Stimulated activated naive CD4-positive, alpha-beta T cell treated with Interleukin-2 at 50 U/mL for 16 hours (primary cell): ENCODE results near the gene SLC24A4.
"Not testable (repeated sequence)": the region's sequence is repeated elsewhere in the genome, so short reads cannot be mapped to it uniquely, and the experiment has no call there.

Source experiments
- DNase-seq: peaks from one replicate; lab custom pipeline; 2025; lab: John Stamatoyannopoulos, UW

SLC24A4 gene

DNA sequence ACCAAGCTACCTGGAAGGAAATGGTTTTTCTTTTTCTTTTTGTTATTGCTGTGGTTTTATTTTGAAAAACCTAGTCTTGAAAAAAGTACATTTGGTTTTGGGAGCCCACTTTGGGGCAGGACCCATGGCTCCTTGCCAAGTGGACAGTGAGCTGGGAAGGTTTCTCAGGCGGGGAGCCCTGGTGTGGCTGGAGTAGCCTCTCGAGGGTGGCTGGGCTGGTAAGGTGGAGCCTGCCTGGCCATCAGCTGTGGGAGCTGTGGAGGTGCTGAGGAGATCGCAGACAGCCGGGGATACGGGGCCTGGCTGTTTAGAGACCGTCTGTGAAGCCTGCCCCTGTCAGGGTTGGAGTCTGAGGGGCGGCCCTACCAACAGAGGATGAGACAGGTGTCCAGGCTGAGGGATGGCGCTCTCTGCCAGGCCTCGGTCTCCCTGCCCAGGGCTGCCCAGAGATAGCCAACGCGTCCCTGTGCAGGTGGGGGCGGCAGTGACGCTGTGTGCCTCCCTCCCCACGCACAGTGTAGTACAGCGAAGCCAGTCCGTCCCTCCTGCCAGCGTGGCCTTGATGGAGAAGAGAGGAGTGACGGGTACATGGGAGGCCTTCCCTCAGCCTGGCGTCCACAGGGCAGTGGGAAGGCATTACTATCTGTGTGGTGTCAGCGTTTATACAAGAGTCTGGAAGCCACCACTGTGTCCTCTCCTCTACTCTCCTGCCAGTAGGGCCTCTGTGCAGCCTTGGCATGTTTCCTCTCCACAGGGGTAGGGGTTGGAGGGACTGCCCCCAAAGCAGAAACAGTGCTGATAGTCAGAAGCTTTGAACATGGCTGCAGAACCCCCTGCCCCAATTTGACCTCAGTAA, 196.5 kb downstream of the SLC24A4 start:
- DNase-seq = no peak

DNA sequence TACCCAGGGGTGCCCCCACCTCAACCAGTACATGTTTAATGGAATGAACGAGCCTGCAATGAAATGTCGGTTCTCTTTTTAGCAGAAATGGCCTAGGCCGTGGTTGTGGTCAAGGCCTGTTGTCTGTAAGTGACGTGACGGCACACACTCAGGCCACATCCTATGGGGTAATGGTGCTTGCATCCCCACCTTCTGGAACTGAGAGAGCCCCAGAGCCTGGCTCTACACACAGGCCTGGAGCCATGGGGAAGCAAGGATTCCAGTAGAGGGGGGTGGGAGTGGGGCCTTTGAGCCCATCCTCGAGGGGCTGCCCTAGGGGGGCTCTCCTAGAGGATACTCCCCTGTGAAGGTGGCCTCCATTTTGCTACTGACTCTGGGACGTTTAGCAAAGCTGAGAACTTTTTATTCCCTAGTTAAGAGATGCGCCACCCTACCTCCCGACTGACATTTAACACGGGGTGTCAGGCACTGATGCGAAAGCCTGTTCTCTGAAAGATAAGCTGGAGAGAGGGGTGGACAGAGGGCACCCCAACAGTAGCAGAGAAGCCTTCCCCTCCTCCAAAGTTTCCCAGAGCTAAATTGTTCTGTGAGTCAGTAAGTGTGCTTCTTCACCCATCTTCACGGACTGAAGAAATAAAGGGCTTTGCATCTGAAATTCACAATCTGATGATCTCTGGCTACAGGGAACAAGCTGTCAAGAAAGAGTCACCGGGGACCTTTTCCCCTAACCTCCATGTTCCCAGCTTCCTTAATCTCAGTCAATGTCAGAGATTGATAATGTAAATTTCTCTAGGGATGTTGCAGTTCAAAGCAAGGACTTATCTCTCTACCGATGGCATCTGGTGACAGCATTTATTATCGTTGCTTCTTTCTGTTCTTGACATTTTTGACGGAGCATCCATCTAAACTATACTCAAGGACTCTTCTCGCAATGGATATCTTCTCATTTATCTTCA, 197.4 kb downstream of the SLC24A4 start:
- DNase-seq = no peak

DNA sequence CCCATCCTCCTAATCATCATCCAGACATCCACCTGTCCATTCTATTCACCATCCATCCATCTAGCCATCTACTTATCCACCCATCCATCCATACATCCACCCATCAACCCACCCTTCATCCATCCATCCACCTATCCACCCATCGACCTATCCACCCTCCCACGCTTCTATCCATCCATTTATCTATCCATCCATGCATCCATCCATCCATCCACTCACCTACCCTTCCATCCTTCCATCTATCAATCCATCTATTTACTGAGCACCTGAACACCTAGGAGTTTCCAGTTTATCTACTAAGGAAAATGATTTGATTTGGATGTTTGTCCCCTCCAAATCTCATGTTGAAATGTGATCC, 198.1 kb downstream of the SLC24A4 start:
- no peak for DNase-seq

DNA sequence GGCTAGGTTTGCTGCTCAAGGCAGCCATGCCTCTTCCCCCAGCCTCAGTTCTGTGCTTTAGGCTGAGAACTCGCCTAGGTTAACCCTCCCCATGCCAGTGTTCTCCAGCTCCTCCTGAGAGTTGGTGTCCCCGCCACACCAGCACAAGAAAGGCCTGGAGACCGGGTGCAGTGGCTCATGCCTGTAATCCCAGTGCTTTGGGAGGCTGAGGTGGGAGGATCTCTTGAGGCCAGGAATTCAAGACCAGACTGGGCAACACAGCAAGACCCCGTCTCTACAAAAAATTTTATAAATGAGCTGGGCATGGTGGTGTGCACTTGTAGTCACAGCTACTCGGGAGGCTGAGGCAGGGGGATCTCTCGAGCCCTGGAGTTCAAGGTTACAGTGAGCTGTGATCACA, 200.8 kb downstream of the SLC24A4 start:
- no peak for DNase-seq

DNA sequence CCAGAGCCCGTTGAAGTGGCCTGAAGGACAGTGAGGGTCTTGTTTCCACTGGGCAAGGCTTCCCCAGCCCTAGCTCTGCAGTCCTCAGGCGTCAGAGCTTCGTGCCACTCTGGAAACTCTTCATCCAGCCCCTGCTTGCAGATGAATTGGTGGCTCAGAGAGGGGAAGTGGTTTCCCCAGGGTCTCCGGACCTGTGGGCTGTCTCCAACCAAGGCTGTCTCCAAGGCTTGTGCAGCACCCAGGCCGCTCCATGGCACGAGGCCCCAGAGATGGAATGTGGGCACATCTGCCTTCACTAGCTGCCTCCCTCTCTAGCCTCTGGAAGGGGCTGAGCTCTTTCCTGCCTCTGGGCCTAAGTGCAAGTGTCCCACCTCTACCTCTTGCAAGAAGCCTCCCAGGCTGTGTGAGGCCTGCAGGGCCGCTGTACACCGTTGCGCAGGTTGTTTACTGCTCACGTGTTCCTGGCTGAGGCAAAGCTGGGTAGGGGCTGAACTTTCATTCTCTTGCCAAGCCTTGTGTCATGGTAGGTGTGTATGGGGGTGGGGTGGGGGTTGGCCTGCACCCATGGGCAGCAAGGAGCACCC, 201.7 kb downstream of the SLC24A4 start:
- no peak for DNase-seq

DNA sequence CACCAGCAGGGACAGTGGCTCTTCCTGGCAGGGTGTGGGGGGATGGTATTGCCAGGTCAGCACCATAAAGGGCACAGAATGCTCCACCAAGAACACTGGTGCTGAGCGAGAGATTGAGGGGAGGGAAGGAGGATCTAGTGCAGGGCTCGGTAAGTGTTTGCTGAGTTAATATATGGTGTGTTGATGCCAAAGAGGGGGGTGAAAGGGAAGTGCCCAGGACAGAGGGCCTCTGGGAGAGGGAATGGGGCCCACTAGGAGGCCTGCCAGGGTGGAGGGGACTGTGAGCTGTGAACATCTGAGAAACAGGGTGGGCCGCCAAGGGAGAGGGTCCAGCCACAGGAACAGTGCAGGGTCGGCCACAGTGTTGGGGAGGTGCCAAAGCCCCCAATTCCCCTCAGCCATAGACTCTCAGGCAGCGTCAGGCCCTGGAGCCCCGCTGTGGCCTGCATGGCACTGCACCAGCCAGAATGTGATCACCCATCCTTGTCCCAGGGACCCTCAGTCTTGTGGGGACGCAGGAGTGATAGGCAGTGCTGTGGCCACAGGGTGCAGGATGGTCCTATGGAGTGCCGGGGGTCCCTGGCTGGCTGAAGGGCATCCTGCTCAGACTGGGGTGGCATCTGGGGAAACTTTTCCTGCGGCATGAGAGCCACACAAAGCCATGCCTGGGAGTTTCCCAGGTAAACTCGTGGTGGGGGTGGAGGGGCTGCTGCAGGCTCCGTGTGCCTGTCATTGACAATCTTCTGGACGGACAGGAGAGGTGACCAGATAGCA, 202.5 kb downstream of the SLC24A4 start:
- DNase-seq = no peak

DNA sequence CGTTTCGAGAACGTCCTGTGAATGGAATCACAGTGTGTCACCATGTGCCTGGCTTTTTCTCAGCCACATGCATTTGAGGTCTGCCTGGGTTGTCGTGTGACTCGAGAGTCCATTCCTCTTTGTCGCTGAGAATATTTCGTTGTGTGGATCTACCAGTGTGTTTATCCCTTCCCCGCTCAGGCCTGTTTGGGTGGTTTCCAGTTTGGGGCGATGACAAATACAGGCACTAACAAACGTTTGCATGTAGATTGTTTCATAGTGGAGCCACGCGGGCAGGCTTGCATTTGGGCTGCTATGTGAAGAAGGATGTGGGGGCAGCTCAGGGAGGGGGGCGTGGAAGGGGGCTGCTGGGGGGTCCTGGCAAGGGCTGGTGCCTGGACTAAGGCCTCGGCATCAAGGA, 204.8 kb downstream of the SLC24A4 start:
- no peak for DNase-seq

DNA sequence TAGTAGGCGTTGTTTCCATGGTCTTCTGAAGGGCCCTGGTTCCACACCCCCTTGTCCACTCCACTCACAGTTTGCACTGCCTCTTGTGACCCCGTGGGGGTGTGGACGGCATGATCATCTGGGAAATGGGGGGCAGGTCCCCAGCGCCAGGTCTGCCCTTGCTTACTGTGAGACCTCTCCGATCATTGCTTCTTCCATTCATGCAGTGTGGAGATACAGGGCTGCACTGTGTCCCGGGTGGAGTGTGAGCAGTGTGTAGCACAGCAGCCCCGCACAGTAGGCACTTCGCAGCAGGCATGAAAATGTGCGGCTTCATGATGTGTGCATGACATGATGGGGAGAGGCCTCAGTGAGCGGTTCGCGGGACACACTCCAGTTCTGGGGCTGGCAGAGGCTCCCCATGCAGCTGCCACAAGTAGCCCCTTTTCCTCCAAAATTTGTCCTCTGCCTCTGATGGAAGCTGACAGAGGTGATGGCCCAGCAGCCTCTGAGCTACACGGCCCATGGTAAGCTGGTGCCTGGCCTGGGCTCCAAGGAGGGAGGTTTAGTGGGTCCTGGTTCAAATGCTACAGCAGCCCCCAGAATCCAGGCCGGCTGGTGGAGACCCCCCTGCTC, 205.6 kb downstream of the SLC24A4 start:
- no peak for DNase-seq

DNA sequence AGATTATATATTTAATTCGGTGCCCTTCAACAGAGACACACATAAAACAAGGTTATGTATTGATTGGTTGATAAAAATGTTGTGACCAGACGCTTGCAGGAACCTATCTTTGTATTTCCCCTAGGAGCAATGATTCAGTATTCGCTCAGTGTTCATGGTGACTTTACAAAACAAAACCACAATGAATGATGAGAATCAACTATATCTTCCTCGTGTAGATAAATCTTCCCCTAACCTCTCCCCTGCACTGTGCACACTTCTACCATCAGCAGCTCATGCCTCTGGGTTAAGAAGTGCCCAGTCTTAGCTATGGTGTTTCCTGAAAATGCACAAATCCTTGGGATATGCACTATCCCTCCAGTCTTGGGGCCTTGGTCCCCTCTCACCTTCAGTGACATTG, 206.9 kb downstream of the SLC24A4 start:
- no peak for DNase-seq

DNA sequence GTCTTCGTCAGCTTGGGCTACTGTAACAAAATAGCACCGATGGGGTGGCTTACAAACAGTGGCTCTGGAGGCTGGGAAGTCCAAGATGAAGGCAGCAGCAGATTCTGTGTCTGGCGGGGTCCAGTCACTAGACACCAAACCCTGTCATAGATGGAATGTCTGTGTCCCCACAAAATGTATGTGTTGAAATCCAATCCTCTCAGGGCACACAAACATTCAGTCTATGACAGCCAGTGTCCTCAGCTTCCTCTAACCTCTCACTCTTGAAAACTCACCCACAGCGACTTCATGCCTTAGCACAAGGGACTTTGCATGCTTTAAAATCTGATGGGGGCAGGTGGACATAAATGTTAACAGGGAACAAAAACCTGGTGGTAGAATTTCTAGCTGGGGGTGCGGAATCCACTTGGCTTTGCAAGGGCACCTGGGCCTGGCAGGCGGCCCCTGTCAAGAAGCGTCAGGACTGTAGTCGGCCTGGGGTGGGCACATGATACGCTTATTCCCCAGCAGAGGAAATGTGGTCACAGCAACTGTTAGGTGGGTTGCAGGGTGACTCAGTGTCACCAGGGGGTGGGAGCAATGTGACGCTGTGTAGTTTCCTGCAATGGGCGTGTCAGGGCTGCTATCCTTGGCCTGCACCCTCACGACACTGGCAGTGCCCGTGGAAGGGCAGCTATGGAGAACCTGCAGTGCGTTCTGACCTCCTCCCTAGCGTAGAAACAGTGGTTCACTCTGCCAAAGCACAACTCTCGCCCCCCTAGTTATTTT, 208.3 kb downstream of the SLC24A4 start:
- peak; percentile 15 for DNase-seq

DNA sequence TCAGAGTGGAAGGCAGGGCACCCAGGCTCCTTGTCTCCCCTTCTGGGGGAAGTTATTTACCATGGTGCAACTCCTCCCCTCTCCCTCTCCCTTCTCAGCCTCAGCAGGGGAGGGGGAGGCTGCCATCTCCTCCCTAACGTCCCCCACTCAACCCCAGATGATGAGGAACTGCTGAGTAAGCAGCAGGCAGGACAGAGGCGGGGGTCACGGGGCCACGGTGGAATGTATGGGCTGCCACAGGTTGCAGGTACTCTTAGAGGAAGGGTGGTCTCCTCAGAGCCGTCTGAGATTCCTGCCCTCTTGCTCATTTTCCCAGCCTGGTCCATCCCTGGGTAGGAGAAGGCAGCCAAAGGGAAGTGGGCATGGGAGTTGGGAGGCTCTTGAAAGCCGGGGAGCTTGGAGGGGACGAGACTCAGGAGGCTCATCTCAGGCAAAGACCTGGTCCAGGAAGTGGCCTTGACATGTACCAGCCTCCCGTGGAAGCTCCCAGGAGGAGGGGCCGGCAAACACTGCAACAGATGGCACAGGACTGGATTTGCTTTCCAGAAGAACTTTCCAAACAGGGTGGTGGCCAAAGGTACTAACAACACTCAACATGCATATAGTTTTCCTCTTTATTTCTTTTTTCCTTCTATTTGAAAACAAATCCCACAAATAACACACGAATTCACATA, 209.7 kb downstream of the SLC24A4 start:
- no peak for DNase-seq

DNA sequence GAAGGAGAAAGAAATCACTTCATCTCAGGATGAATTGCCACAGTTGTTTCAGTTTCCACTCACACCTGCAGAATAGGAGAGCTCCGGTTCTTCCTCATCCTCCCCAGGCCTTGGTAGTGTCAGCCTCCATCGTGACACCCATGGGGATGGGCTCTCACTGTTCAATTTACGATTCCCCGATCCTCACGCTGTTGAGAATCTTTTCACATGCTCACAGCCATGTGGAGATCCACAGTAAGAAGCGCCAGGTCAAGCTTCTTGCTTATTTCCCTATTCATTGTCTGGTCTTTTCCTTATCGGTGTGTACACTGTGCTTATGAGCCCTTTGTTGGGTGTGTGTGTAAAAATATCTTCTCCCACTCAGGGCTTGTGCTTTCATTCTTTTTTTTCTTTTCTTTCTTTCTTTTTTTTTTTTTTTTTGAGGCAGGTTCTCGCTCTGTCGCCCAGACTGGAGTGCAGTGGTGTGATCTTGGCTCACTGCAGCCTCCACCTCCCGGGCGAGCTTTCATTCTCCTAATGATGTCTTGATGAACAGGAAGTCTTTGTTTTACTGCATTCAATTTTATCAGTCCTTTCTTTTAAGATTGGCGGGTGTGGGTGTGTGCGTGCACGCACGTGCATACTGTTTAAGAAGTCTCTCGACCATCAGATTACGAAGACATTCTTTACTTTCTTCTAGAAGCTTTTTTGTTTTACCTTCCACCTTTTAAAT, 212.1 kb downstream of the SLC24A4 start:
- no peak for DNase-seq

DNA sequence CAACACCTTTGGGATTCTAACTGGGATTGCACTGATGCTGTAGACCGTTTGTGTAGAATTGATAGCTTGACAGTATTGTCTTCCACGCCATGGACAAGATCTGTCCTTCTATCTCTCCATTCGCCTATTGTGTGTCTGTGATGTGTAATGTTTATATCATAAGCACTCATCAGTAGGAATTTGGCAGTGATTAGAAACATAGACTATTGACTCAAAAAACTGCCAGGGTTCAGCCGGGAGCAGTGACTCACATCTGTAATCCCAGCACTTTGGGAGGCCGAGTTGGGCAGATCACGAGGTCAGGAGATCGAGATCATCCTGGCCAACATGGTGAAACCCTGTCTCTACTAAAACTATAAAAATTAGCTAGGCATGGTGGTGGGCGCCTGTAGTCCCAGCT, 213.3 kb downstream of the SLC24A4 start:
- not testable (repeated sequence) for DNase-seq

DNA sequence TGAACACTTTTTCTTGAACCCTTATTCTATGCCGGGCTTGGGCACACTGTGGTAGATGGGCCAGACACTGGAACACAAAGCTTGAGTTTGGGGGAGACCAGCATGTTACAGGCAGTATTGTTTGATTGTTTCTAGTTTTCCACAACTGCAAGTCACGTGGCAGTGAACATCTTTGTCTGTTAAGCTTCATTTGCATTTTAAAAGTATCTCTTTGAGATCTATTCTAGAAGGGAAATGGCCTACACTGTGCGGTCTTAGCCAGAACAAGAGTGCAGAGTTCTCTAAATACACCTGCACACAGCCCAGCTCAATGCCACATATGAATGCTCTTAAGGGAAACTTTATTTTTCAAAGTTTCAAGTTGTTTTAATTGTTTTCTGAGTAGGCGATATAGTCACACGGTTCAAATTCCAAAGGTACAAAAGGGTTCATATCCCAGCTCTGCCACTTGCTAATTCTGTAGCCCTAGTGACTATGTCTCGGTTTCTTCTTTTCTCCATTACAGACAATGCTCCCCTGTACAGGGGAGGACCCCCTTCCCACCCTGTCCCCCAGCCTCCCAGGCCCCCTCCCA, 215.5 kb downstream of the SLC24A4 start:
- DNase-seq = no peak

DNA sequence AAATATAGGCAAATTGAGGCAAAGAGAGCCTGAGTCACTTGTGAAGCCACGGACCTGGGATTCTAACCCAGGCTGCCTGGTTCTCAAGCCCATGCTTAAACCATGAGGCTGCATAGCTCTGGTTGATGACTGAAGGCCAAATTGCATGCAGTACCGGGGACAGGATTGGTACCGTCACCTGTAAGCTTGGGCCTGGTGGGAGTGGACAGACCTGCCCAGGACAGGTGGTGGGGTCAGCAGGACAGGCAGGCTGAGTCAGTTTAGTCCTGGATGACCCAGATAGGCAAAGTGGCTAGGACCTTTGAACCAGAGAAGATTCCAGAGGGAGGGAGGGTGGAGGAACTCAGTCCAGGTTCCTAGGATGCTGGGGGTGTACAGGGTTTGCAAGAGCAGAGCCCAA, 216.5 kb downstream of the SLC24A4 start:
- no peak for DNase-seq

DNA sequence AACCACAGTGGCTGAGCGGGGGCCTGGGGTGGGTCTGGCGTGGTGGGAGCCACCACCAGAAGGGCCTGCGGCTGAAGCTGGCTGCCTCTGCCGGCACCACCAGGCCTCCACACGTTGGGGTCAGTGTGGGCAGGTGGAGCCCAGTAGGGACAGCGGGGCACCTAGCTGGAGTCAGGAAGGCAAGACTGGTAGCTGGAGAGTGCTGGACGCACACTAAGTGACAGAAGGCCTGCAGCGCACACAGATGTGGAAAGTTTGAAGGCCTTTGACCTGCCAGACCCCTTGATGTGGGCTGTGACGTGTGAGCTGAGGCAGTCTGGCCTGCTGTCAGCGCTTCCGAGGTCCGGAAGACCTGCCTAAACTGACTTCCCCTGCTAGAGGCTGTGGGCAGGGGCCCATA, 216.9 kb downstream of the SLC24A4 start:
- no peak for DNase-seq

DNA sequence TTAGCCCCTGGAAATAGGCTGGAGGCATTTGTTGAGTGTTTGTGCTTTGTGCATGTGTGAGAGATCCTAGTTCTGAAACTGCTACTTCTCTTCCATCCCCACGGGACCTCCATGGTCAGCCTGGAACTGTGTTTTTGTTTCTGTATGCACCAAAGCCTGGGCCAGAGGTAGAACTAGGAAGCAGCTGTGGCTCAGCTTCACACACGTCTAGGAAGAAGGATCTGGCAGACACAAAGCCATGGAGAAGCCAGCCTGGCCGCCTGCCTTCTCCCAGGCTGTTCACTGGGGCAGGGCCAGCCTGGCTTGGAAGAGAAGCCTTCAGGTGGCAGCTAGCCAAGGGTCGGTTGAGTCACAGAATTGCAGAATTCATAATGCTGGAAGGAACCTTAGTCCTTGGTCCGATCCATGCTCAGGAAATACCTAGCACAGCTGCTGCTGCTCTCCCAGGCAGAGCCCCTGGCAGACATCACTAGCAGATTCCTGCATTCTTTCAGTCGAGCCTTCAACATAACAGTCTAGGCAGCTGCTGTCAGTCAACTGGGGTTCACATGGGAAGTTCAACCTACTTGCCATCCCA, 217.6 kb downstream of the SLC24A4 start:
- DNase-seq = no peak

DNA sequence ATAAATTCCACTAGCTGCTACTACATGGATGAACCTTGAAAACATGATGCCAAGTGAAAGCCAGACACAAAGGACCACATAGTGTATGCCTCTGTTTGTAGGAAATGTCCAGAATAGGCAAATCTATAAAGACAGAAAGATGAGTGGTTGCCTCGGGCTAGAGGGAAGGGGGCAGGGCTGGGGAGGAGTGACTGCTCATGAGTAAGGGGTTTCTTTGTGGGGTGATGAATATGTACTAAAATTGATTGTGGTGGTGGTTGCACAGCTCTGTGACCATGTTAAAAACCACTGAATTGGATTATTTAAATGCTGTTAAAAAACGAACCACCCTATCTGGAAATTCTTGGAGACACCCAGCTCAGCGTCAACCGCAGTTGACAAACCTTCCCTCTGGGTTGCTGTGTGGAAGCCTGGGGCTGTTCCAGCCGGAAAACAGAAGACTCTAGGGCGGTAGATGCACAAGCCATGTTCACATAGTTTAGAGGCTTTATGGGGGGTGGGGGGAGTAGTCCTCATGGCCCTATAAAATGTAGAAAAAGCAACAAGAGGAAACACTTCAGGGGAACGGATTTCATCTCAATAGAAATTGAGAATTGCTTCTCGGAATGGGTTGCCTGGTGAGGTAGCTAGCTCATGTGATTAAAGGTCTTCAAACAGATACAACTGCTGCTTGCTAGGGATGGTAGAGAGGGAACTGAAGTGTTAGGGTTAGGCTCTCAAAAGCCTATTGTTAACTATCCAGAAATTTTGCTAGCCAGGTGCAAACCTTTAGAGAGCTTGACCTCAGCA, 220.0 kb downstream of the SLC24A4 start:
- no peak for DNase-seq
